Mesothelial cell of epicardium (in vitro differentiated cells): ENCODE data around the gene MYOF. TPM values are rescaled to one million over a fixed set of nuclear protein-coding genes. Genes with fewer than 3 reads are reported as not detected.
"Not testable (repeated sequence)": the region's sequence is repeated elsewhere in the genome, so short reads cannot be mapped to it uniquely, and the experiment has no call there.

ENCODE experiments used
- DNase-seq, 2 experiments: peaks; one replicate each; pipeline ENCODE4 v3.0.0; 2021; ENCODE audit warnings: low spot score in 2 of 2; ENCODE audit not compliant: unreplicated experiment in 2 of 2
- H3K27ac Mint-ChIP-seq: 2 replicates; pipeline ENCODE4 v1.8.0; 2021; ENCODE audit warnings: mixed read lengths
- H3K27me3 Mint-ChIP-seq: 2 replicates; pipeline ENCODE4 v1.8.0; 2021; ENCODE audit warnings: low read depth, mixed read lengths
- H3K36me3 Mint-ChIP-seq: 2 replicates; pipeline ENCODE4 v1.8.0; 2021; ENCODE audit warnings: mixed read lengths
- H3K4me1 Mint-ChIP-seq: 2 replicates; pipeline ENCODE4 v1.8.0; 2021; ENCODE audit warnings: mixed read lengths
- H3K4me3 Mint-ChIP-seq: 2 replicates; pipeline ENCODE4 v1.8.0; 2021; ENCODE audit warnings: mild to moderate bottlenecking, moderate library complexity, mixed read lengths
- H3K9me3 Mint-ChIP-seq: 2 replicates; pipeline ENCODE4 v1.8.0; 2021; ENCODE audit warnings: mixed read lengths
- total RNA-seq: library from RNA; stranded (reverse); gene quantifications from 3 replicates; pipeline ENCODE4 v1.2.1, GENCODE V29; 2021
- TF ChIP-seq, protein P1 (sequence below): fragments of 200-600 bp; sonication (generic); IDR thresholded peaks from one replicate; pipeline ENCODE4 v1.5.0; 2021; ENCODE audit warnings: antibody characterized with exemption; ENCODE audit not compliant: unreplicated experiment

Gene MYOF
- total RNA-seq, 1 donor from 2014 or later = 56.0 TPM

- DNase-seq = no peak
- TF ChIP-seq, protein P1, sequence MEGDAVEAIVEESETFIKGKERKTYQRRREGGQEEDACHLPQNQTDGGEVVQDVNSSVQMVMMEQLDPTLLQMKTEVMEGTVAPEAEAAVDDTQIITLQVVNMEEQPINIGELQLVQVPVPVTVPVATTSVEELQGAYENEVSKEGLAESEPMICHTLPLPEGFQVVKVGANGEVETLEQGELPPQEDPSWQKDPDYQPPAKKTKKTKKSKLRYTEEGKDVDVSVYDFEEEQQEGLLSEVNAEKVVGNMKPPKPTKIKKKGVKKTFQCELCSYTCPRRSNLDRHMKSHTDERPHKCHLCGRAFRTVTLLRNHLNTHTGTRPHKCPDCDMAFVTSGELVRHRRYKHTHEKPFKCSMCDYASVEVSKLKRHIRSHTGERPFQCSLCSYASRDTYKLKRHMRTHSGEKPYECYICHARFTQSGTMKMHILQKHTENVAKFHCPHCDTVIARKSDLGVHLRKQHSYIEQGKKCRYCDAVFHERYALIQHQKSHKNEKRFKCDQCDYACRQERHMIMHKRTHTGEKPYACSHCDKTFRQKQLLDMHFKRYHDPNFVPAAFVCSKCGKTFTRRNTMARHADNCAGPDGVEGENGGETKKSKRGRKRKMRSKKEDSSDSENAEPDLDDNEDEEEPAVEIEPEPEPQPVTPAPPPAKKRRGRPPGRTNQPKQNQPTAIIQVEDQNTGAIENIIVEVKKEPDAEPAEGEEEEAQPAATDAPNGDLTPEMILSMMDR = no peak
- H3K4me1 Mint-ChIP-seq = peaks cover 42% of the 10 kb centered on the region
- peak overlapping the region; percentile 94 for H3K27ac Mint-ChIP-seq
- H3K9me3 Mint-ChIP-seq = peaks cover 3% of the 10 kb centered on the region
- H3K36me3 Mint-ChIP-seq = peaks cover 2% of the 10 kb centered on the region
- H3K4me3 Mint-ChIP-seq = no peak overlapping the region
- H3K27me3 Mint-ChIP-seq = no peaks in the 10 kb centered on the region
Observed at GRCh38 chr10:93469454-93469853, 12.7 kb downstream of the MYOF start.

- peaks cover 42% of the 10 kb centered on the region for H3K4me1 Mint-ChIP-seq
- DNase-seq = no peak
- peaks cover 2% of the 10 kb centered on the region for H3K36me3 Mint-ChIP-seq
- peaks cover 3% of the 10 kb centered on the region for H3K9me3 Mint-ChIP-seq
- H3K27ac Mint-ChIP-seq = peak overlapping the region; percentile 94
- no peaks in the 10 kb centered on the region for H3K27me3 Mint-ChIP-seq
- TF ChIP-seq, protein P1 = no peak
- no peak overlapping the region for H3K4me3 Mint-ChIP-seq
Observed at GRCh38 chr10:93468461-93469213, 13.5 kb downstream of the MYOF start.

DNA sequence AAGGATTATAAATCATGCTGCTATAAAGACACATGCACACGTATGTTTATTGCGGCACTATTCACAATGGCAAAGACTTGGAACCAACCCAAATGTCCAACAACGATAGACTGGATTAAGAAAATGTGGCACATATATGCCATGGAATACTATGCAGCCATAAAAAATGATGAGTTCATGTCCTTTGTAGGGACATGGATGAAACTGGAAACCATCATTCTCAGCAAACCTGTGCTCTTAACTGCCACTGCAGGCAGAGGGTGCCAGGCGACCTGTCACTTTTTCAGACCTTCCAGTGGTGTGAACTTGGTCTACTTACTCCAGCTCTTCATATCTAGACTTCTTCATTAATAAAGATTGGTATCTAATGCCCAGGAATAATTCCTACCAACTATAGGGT lies 14.5 kb downstream of the MYOF start:
- H3K27me3 Mint-ChIP-seq, H3K4me3 Mint-ChIP-seq, H3K9me3 Mint-ChIP-seq, DNase-seq, H3K36me3 Mint-ChIP-seq: not testable (repeated sequence)
- Mint-ChIP-seq H3K27ac (peak overlapping the region; percentile 94), H3K4me1 (peaks cover 47% of the 10 kb centered on the region)

DNA sequence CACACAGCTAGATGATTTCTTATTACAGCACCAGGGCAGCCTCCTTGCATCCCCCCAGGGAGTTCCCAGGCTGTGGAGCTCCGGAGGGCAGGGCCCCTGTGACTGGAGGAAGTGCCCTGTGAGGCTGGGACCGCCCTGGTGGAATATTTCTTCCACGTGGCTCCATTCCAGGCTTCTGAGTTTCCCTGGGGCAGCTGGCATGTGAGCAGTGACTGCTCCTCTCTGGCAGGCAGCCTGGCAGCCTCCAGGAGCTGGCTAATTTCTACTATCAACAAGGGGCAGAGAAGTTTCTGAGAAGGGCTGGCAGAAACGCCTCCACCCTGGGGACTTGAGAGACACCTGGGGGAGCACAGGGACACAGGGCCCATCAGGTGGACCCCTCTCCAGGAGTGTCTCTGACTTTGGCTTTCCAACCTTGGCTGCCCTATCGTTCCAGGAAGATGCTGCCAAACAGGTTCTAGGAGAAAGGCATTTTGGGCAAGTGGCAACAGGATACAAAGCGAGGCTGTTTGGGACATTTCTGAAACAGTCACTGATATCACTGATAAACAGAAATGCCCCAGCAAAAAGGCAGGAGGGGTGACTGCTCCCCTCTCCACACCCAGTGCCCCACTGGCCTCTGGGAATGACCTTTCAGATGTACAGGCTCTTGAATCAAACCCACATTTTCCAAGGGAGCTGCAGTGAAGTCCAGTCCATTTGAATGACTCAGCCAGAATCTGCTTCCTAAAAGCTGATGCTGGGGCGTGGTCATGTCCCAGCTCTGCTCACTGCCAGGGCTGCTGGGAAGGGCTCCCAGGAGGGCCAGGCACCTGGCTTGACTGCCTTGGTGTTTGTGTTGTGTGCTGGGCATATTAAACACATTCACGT lies 16.1 kb downstream of the MYOF start:
- H3K9me3 Mint-ChIP-seq = peaks cover 3% of the 10 kb centered on the region
- peaks cover 2% of the 10 kb centered on the region for H3K36me3 Mint-ChIP-seq
- no peak overlapping the region for H3K4me3 Mint-ChIP-seq
- DNase-seq = no peak
- no peaks in the 10 kb centered on the region for H3K27me3 Mint-ChIP-seq
- peaks cover 57% of the 10 kb centered on the region for H3K4me1 Mint-ChIP-seq
- TF ChIP-seq, protein P1 = no peak
- H3K27ac Mint-ChIP-seq = peak overlapping the region; percentile 96

- Mint-ChIP-seq H3K4me3 (no peak overlapping the region), H3K36me3 (peaks cover 6% of the 10 kb centered on the region), H3K27ac (peak overlapping the region; percentile 80), H3K27me3 (no peaks in the 10 kb centered on the region), H3K4me1 (peaks cover 57% of the 10 kb centered on the region), H3K9me3 (peaks cover 3% of the 10 kb centered on the region)
- no peak for DNase-seq
- TF ChIP-seq, protein P1 = no peak
Observed at GRCh38 chr10:93464776-93465388, 17.3 kb downstream of the MYOF start.
